ACHN (cell line): ENCODE measurements around the gene ABCG1.

ENCODE experiments used
- DNase-seq: peaks from one replicate; pipeline ENCODE4 v3.0.0-alpha.2; 2015
- in situ Hi-C: cut with HindIII; loops from 2 replicates; pipeline ENCODE4 v1.10.0; 2017; ENCODE audit warnings: low sequenced_read_pairs, low pct_ligation_motif_present, low pct_unique_long_range_greater_than_20kb

Gene ABCG1

GRCh38 chr21:42258150-42258884 lies 39.4 kb downstream of the ABCG1 start:
- in situ Hi-C loops, result no loop called here
- peak; percentile 58 for DNase-seq

- no peak for DNase-seq
- in situ Hi-C loops, result no loop called here
Observed at GRCh38 chr21:42258885-42259407, 40.0 kb downstream of the ABCG1 start.

- in situ Hi-C loops, result no loop called here
- DNase-seq, result no peak
Observed at GRCh38 chr21:42260121-42260520, 41.2 kb downstream of the ABCG1 start.

- in situ Hi-C loops, result no loop called here
- DNase-seq, result no peak
Observed at GRCh38 chr21:42261829-42262200, 42.9 kb downstream of the ABCG1 start.

- in situ Hi-C loops, result no loop called here
- no peak for DNase-seq
Observed at GRCh38 chr21:42262831-42263231, 43.9 kb downstream of the ABCG1 start.

GRCh38 chr21:42263591-42264131 lies 44.7 kb downstream of the ABCG1 start:
- in situ Hi-C loops, result no loop called here
- no peak for DNase-seq

GRCh38 chr21:42264245-42265195 lies 45.6 kb downstream of the ABCG1 start:
- in situ Hi-C loops, result no loop called here
- no peak for DNase-seq

- in situ Hi-C loops, result no loop called here
Observed at GRCh38 chr21:42265231-42265812, 46.4 kb downstream of the ABCG1 start.

GRCh38 chr21:42266971-42267556 lies 48.1 kb downstream of the ABCG1 start:
- in situ Hi-C loops, result no loop called here
- DNase-seq, result no peak

More at GRCh38 chr21:42265231-42265812, 46.4 kb downstream of the ABCG1 start:
- DNase-seq, result no peak

- in situ Hi-C loops, result no loop called here
- DNase-seq, result no peak
Observed at GRCh38 chr21:42269386-42269785, 50.4 kb downstream of the ABCG1 start.

GRCh38 chr21:42271065-42271464 lies 52.1 kb downstream of the ABCG1 start:
- in situ Hi-C loops, result no loop called here
- no peak for DNase-seq

GRCh38 chr21:42272109-42272962 lies 53.4 kb downstream of the ABCG1 start:
- in situ Hi-C loops, result no loop called here
- no peak for DNase-seq

GRCh38 chr21:42272984-42273600 lies 54.2 kb downstream of the ABCG1 start:
- in situ Hi-C loops, result no loop called here
- no peak for DNase-seq

GRCh38 chr21:42276076-42276475 lies 57.1 kb downstream of the ABCG1 start:
- in situ Hi-C loops, result no loop called here
- no peak for DNase-seq

- no peak for DNase-seq
- in situ Hi-C loops, result no loop called here
Observed at GRCh38 chr21:42276526-42277154, 57.7 kb downstream of the ABCG1 start.

- in situ Hi-C loops, result no loop called here
Observed at GRCh38 chr21:42277593-42277992, 58.7 kb downstream of the ABCG1 start.

More at GRCh38 chr21:42277593-42277992, 58.7 kb downstream of the ABCG1 start:
- no peak for DNase-seq
